ENCODE data around the gene TP63.

TP63 gene

DNA sequence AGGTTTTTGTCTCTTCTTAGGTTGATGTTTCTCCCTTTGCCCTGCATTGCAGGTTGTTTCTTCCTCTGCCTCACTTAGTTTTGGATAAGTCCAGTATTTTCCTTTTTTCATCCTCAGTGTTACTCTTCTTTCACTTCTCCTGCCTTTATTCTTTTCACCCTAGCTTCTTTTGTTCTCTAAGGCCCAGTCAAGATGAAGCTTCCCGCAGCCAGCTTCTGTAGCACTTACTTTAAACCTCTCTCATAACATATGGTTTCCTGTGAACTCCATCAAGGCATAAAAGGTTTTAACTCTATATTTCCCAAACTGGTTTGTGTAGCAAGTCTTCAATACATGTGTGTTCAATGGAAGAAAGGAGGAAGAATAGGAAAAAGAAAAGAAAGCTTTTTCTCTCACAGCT lies 54.1 kb downstream of the TP63 start:
- no peak for DNase-seq

DNA sequence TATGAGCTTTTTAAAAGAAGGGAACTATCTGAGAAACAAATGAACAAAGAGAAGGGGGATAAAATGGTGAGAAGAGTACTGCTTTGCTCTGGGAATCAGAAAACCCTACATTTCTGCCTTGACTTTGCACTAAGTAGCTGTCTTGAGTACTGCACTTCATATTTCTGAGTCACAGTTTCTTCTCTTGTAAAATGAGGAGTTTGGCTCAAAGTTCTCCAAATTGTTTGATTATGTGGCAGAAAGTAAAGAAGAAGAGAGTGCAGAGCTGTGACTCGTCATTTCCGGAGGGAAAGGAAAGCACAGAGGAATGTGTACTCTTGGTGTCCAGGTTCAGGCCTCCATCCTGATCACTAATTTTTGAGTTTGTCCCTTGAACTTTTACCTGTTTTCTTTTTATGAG lies 54.7 kb downstream of the TP63 start:
- no peak for DNase-seq

DNA sequence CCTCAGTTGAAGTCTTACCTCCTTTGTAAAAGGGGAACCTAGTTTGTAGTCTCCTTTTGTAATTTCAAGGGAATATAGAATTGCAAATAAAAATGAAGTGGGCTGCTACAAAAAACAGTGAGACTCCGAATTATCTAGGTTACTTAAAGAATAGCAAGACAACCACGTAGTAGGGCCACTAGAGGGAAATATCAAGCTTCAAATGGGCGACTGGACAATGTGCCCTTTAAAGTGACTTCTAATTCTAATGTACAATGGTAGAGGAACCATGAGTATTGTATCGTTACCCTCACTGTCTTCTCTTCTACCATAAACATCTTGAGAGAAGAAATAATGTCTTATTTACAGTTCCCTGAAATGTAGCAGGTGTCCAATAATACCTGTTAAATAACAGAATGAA lies 56.3 kb downstream of the TP63 start:
- DNase-seq = no peak

DNA sequence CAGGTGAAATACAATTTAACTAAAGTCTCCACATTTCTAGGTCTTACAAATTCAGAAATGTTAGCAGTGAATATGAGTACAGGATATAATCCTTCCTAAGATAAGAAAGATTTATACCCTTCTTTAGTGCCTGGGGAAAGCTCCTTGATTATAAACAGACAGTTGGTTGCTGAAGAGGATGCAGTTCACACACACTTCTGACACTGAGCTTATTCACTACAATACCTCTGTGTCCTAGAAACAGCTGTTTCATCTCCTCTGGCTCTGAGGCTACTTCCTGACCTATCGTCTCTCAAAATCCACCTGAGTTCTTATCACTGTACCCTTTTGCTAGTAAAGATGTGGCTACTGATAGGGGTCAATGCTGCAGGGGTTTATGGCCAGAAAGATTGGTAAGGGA lies 57.1 kb downstream of the TP63 start:
- no peak for DNase-seq

- DNase-seq = no peak
These were observed 58.4 kb downstream of the TP63 start for GRCh38 chr3:189689625-189690024.

DNA sequence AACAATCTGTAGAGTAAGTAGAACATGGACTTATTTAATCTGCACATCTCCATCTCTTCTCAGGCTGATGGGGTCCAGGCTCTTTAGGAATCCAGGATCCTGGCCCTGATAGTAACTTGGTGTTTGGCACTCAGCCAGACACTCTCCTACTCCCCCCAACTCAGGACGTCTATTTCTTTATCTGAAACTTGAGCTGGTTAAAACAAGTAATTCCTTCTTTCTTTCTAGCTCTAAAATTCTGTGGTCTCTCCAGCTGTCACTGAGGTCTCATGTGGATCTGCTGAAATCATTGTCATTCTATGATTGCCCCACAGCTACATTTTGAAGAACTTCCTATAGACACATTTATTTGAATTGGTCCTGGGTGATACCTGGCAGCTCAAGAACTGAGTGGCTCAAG lies 59.0 kb downstream of the TP63 start:
- no peak for DNase-seq

- no peak for DNase-seq
These were observed 59.5 kb downstream of the TP63 start for GRCh38 chr3:189690672-189691071.

DNA sequence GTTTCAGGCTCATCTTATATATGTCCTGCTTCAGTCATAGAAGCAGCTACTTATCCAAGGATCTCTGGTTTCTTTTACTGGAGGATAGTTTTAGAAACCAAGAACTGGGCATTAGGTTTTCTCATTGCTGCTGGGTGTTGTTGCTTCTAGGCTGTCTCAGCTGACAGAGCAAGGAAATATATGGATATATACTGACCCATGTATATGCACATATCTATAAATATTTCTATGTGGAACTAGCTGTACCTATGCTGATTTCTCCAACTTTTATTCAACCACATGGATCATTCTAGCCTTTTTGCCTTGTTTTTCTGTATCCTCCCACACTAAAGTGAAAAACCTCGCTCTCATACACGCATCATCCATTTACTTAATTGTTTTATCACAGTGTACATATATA lies 64.2 kb downstream of the TP63 start:
- no peak for DNase-seq

DNA sequence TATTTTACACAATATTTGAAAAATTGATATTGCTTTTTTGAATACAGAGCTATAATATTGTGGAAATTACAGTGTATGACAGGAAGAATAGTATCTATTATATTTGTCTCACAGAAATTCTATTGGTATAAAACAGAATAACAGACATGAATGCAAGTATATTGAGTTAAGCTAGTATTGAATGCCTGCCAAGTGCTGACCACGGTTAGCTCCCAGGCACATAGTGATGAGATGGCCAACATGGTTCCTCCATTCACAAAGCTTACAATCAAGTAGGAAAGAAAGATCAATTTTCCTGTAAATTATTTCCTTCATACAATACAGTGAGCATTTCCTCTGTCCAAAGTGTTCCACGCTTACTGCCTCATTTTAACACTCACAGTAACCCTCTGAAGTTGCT lies 67.6 kb downstream of the TP63 start:
- DNase-seq = no peak

- no peak for DNase-seq
These were observed 68.7 kb downstream of the TP63 start for GRCh38 chr3:189699885-189700284.

DNA sequence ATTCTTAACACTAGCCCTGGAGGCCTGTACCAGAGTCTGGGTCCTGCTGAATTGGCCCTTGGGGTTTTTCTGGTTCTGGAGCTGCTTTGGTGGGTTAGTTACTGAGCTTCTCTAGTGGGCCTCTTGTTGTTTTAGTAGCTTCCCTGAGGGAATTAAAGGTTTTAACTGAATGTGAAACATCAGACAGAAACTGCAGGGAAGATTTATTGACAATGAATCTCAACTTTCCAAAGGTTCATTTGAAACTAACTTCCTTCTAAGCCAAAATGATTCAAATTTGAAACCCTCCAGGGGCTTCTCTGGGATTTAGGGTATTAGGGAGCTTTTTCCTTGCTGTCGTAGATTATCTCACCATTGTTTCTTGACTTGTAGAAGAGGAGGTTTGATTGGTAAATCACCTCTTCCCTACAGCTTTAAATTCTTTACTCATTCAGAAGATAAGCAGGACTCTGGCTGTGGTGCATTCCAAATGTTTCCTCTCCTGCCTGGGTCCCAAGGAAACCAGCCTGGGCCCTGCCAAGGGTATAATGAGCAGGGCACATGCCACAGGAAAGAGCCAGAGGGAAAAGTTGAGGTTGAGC lies 71.0 kb downstream of the TP63 start:
- no peak for DNase-seq

DNA sequence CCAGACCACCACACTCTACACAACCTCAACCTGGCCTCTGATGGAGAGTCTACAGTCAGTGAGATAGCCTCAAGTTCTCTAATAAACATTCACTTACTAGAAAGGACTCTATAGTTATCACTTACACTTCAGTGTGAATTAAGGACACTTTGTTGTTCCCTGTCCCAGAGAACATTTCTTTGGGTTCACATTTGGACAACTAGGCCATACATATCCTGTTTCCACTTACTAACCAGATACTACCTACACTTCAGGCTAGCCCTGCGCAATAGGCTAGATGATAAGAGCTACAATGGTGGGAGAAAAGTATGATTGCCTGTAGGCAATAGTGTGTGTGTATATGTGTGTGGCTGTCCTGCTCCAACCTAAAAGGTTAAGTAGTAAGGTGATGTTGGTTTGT lies 72.7 kb downstream of the TP63 start:
- DNase-seq = no peak

DNA sequence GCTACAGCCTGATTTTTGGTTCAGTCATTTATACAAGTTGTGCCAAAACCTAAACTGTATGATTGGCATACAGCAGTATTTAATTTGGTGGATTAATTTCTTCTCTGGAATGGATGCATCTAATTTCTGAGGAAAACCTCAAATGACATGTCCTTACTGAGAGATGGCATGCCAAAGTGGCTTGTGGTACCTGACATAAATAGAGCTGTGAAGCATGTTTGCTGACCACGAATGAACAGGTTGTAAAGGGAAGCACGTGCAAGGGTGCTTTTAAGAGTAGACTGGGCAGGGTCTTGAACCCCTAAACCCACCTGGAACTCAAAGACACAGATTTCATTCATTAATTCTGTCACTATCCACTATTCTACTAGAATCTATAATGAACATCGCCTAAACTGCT lies 77.2 kb downstream of the TP63 start:
- no peak for DNase-seq

GRCh38 chr3:189710620-189711402 lies 79.6 kb downstream of the TP63 start:
- DNase-seq = no peak

DNA sequence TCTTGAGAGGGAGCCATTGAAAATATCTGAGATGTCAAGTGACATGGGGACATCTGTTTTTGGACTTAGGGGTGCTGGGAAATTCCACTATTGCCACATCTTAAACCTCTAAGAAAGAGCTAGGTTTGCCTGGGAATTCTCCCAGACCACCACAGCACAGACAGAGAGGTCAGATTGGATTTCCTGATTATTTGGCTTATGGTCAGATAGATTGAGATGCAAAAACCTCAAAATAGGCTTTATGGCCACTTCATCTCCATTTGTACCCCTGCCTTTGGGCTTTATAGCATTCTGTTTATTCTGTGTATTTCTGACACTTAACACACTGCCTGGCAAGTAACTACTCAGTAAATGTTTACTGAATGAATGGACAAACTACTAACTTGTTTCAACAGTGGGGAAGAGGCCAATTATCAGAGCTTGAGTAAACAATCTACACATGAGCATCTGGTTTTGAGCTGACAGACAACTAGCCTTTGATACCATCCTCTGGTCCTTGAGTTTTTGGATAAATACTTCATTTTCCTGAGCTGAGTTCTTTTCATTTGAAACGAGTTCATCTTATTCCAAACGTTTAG lies 81.8 kb downstream of the TP63 start:
- peak; percentile 59 to 74 for DNase-seq

GRCh38 chr3:189714991-189715961 lies 84.1 kb downstream of the TP63 start:
- no peak for DNase-seq

GRCh38 chr3:189718215-189718614 lies 87.0 kb downstream of the TP63 start:
- no peak for DNase-seq

GRCh38 chr3:189720736-189721417 lies 89.7 kb downstream of the TP63 start:
- no peak for DNase-seq

- no peak for DNase-seq
These were observed 90.9 kb downstream of the TP63 start for GRCh38 chr3:189721873-189722665.

- DNase-seq = no peak
These were observed 93.2 kb downstream of the TP63 start for GRCh38 chr3:189724356-189724755.

- DNase-seq = no peak
These were observed 95.1 kb downstream of the TP63 start for GRCh38 chr3:189726277-189726676.

- no peak for DNase-seq
These were observed 96.0 kb downstream of the TP63 start for GRCh38 chr3:189727158-189727557.

Measured in SHP77 (cell line).